PC-3 (cell line): ENCODE data around the gene UGT1A10.

Experiments used
- CTCF ChIP-seq: fragments of 300-600 bp; sonication (generic); conservative IDR thresholded peaks from 2 replicates; pipeline ENCODE4 v1.5.1; 2017; ENCODE audit warnings: antibody characterized with exemption, low read depth, mild to moderate bottlenecking, low read length
- EZH2phosphoT487 ChIP-seq: fragments of 300-600 bp; sonication (generic); IDR thresholded peaks from 2 replicates; pipeline ENCODE4 v1.6.1; 2018; ENCODE audit warnings: mild to moderate bottlenecking, antibody characterized with exemption, low read length, borderline replicate concordance

GRCh38 chr2:233714121-233714520 is 77.9 kb downstream of the UGT1A10 start:
- TF ChIP-seq EZH2phosphoT487 (no peak), CTCF (no peak)
